GM11168 (cell line): ENCODE data around the gene MIOS.
"Not testable (repeated sequence)": the region's sequence is repeated elsewhere in the genome, so short reads cannot be mapped to it uniquely, and the experiment has no call there.

ENCODE experiments used
- in situ Hi-C: fragments of 300-500 bp; cut with MboI; formaldehyde crosslinking; loops from one replicate; pipeline ENCODE4 v1.12.0; 2022; ENCODE audit warnings: low sequenced_read_pairs; ENCODE audit not compliant: unreplicated experiment

MIOS gene

DNA sequence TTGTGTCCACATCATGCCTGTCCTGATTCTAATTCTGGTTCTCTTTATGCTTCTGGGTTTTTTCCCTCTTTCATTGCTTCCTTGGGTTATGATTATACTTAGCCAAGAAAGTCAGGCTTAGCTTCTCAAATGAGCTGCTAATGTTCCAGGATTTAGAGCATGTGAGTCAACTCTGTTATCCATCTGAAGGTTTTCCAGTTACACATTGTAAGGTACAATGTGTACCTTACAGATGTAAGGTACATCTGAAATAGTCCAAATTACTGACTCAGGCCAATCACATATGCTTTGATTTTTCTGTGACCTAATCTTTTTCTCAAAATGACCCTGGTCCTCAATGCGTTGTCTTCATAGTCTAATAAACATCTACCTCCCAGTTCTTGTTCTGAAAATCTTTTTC lies 13.3 kb upstream of the MIOS start:
- in situ Hi-C loops: no loop called here

DNA sequence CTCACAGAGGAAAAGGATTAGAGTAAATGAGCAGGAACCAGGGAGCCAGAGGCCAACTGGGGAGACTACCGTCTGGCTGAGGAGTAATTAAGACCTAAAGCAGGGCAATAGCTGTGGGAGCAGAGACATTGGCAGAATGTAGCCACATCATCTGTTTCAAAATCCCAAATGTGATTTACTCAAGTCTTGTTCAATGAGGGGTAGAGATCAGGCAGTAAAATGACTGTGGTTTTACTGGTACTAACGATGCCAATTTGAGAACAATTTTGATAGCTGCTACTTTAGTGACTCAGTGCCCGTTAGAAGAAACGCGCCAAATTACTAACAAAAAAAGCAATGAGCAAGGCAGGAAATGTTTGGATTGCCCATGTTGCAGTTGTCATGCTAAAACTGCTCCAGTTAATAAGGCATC lies 12.7 kb upstream of the MIOS start:
- in situ Hi-C loops: no loop called here

DNA sequence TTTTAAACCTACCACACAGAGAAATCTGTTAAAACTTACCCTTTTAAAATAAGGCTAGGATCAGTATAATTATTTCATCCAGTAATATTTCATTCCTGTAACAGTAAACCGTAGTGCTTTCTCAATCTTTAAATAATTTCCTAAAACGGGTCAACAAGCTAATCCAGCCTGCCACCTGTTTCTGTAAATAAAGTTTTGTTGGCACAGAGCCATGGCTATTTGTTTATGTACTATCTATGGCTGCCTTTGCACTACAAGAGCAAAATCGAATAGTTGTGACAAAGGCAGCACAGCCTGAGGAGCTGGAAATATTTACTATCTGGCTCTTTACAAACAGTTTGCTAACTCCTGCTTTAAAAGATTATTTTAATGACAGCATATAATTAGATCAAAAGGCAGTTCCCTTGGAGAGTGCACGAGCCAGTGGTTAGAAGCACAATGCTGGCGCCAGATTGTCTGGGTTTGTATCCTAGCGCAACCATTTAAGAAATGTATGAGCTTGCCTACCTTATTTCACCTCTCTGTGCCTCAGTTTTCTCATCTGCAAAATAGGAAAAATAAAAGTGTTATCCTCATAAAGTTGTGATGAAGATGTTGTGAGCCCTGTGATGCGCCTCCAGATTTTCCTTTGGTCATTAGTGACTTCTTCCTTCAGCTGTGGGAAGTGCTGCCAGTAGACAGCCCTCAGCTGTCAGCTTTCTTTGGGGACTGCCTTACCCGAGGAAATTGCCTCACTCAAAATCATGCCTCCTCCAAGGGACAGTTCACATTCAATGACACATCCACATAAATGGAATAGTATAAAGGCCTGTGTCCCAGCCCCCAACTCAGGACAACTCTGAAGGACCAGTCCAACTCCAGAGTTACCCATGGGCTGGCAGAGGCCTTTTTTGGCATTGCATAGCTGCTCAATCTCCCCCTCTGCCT lies 11.8 kb upstream of the MIOS start:
- in situ Hi-C loops: no loop called here

DNA sequence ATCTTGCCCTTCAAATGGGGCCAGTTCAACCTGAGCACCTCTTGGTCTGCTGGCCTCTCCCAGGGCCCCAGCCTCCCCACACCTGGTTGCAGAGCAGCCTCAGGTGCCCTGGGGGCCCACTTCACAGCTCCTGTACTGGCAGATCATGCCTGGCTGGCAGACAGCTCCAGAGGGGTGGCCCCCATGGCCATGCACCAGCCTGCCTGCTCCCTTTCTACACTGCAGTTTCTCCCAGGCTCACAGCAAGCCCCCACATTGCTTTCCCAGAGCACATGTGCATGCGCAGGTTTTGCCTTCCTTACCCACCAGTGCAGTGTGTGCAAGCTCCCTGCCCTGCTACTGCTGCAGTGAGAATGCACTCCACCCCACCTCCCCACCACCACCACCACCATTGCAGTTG lies 9.8 kb upstream of the MIOS start:
- in situ Hi-C loops: no loop called here

DNA sequence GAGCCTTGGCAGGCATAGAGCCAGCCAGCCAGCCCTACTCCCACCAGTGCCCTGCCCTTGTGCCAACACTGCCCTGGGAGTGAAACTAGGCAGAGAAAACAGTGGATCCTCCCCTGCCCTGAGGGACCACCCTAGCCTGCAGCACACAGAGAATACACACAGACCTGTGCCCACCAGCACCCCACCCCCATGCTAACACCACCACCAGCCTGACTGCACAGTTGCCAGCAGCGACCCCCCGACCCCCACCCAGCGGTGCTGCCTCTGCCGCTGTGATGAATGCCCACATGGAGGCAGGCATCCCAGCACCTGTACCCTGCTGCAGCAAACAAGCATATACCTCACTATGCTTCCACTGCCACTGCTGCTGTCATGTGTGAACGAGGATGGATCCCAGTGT lies 9.4 kb upstream of the MIOS start:
- in situ Hi-C loops: no loop called here

DNA sequence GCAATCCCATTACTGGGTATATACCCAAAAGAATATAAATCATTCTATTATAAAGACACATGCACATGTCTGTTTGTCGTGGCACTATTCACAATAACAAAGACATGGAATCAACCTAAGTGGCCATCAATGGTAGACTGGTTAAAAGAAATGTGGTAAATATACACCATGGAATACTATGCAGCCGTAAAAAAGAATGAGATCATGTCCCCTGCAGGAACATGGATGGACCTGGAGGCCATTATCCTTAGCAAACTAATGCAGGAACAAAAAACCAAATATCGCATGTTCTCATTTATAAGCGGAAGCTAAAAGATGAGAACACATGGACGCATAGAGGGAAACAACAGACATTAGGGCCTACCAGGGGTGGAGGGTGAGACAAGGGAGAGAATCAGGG lies 5.1 kb upstream of the MIOS start:
- in situ Hi-C loops: not testable (repeated sequence)

DNA sequence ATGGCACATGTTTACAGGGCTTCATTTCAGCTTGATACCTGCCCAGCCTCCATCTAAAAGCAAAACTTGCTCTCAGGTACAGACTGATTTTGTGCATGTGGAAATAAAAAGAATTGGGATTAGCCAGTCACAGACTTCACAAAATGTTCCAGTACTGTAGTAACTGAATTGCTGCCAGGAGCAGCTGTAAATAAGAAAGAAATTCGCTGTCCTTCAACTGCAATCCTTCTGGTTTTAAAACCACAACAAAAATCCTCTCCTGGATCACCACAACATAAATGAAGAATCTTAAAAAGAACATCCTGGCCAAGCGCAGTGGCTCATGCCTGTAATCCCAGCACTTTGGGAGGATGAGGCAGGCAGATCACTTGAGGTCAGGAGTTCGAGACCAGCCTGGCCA lies 3.9 kb upstream of the MIOS start:
- in situ Hi-C loops: no loop called here

DNA sequence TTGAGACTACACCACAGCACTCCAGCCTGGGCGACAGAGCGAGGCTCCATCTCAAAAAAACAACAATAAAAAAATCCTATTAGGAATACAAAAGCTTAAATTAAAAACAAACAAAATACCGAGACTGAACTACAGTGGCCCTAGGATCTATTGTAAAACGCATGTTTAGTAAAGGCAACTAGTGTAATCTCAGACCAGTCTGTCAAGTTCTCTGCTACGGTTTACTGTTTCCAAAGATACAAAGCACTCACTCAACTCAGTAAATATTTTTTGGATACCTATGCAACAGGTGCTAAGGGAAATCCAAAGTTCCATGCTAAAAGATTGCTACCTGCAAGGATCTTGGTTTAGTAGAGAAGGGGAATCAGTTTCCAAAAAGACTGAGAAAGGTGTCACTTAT lies 3.4 kb upstream of the MIOS start:
- in situ Hi-C loops: no loop called here

DNA sequence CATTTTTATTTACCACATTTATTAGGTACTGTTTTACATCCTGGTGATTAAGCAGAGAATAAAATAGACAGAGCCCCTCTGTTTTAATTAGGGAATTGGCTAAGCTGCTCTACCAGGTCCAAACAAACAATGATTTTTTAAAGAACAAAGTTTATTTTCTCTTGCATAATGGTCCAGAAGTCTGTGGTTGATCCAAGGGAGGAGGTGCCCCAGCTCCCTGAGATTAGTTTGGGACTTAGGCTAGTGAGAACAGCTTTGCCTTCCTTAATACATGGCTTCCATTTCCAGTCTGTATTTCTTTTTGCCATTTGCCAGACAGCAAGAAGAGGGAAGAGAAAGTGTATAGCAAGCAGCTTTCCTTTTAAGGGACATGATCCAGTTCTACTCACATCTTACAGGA lies 2.9 kb upstream of the MIOS start:
- in situ Hi-C loops: no loop called here

DNA sequence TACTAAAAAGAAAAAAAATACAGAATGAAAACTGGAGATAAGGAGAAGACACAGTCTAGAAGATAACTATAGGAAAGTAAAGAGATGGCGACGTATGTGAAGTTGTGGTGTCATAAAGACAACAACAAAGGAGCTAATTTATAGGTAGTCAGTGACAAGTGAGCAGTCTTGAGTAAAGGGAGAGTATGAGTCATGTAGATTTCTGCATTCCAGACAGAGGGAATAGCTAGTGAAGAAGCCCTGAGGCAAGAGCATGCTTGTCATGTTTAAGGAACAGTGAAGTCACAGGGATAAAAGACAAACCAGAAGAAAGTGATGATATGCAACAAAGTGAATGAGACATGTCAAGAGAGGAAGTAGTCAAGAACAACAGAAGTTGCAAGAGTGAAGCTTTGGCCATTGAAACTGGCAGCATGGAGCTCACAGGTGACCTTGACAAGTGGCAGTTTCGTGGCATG lies 2.3 kb upstream of the MIOS start:
- in situ Hi-C loops: no loop called here

DNA sequence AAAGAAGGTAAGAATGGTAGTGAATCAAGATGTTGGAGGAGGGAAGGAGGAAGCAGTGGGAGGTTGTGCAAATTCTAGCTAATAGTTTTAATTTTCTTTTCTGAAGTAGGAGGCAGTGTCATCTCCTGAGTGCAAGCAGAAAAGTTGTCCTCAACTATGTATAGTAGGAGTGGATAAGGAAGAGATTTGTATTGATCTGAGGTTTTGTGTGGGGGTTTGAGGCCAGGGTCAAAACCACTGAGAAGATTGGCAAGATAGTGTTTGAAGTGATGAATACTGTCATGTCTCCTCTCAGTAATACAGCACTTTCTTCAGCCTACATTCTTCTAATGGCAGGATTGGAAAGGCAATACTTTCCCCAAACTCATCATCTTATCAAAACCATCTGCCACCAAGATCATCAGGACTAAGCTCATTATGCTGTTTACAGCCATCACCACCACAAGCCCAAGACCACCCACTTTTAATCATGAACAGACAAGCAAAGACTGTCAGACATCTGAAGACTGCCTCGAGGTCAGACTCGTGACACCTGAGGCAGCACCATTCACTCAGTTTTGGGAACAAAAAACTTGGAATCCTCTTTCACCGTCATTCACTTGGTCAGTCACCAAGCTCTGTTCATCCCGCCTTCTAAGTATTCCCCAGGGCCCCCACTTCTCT lies 1.5 kb upstream of the MIOS start:
- in situ Hi-C loops: no loop called here

DNA sequence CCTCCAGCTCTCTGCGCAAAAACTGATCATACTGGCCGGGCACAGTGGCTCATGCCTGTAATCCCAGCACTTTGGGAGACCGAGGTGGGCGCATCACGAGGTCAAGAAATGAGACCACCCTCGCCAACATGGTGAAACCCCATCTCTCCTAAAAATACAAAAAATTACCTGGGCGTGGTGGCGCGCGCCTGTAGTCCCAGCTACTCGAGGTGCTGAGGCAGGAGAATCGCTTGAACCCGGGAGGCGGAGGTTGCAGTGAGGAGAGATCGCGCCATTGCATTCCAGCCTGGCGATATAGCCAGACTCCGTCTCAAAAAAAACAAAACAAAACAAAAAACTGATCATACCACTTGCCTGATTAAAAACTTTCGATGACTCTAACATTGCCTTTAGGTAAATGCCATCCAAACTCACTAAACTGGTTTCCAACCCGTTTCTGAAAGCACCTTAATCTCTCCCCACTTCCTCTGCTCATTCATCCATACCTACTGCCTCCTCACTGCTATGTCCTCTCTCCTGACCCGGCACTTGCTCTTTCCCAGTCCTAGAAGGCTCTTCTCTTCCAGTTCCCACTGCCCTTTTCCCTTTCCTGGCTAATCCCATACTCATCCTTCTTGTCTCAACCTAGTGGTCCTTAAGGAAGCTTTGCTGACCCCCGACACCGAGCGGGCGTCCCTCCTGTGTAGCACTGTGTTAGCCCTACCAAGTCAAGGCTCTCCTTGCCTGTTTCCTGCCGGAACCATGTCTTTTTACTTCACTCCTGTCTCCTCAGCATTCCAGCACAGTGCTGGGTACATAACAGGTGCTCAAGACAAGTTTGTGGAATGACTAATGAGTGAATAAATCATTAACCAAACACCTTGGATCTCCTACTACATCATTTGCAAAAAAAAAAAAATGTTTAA lies 686 bp upstream of the MIOS start:
- in situ Hi-C loops: no loop called here

DNA sequence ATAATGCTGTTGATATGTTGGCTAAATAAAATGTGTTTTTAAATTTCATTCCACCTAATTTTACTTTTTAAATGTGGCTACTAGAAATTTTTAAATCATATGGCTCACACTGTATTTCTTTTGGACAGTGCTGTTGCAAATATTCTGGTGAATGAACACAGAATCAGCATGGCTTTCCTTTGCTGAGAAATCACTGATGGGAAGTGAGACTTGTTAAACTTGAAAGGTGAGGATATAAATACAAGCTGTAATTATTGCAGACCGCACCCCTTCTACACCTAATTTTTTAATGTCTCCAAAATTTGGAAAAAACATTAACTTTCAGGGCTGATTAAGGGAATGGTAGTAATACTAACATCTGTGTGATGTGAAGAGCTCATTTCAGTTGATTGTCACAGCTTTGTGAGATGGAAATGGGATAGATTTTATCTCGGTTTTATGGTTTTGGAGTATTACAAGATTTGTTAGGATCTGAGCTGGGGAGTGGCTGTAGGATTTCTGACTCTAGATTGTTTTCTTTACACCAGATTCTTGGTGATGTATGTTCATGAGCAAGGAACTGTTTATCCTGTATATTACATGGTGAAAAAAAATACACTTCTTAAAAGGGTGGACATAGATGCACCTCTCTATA lies 1.3 kb downstream of the MIOS start:
- in situ Hi-C loops: no loop called here

DNA sequence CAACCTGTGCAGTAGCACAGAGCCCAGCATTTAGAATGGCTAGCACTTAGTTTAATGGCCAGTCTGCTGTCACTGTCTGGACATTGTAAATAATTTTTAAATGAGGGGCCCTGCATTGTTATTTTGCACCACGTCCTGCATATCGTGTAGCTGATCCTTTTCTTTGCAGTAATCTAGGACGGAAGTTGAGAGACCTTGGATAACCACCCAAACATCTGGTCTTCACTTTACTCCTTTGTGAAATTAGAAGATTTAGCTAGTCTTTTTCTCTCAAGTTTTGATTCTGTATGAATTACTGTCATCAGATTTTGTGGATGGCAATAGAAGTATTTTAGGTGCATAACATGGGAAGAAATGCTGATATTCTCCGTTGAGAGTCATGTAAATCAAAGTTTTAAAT lies 1.9 kb downstream of the MIOS start:
- in situ Hi-C loops: no loop called here

DNA sequence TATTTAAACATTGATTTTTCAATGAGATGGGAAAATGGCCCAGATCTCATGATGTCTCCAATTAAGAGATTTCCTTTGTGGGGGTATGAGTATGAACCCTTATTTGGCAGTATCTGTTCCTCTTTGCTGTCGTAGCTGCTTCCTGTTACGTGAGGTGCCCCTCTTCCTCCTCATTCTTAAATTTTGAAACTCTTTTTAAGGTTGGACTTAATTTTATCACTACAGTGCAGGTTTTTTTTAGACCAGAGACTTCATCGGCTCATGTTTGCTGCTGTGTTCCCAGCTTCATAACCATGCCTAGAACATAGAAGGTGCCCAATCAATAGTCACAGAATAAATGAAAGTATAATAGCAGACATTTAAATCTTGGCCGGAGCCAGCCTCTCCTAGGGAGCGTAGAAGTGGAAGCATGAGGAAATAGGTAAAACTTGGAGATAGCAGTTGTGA lies 2.4 kb downstream of the MIOS start:
- in situ Hi-C loops: no loop called here

DNA sequence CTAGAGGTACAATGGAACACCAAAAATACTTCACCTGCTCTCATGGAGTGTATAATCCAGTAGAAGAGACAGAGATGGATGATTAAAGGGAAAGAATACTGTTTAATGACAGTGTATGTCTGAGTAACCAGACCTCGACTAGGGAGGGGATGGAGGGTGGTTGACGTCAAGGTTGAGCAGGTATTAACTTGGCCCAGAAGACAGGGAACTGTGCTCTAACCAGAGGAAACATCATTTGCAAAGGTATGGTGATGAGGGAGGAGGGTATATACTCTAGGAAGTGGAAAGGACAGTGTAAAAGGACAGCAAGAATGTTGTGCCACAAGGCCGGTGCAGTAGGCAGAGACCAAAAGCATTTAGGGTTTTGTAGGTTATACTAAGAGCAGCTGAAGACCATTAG lies 2.9 kb downstream of the MIOS start:
- in situ Hi-C loops: no loop called here

DNA sequence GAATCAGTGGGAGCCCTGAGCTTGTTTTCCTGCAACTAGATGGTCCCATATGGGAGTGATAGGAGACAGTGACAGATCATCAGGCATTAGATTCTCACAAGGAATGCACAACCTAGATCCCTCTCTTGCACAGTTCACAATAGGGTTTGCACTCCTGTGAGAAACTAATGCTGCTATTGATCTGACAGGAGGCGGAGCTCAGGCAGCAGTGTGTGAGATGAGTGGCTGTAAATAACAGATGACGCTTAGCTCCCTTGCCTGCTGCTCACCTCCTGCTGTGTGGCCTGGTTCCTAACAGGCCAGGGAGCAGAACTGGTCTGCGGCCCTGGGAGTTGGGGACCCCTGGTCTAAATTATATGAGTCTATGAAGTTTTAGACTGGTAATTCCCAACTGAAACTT lies 3.9 kb downstream of the MIOS start:
- in situ Hi-C loops: no loop called here

DNA sequence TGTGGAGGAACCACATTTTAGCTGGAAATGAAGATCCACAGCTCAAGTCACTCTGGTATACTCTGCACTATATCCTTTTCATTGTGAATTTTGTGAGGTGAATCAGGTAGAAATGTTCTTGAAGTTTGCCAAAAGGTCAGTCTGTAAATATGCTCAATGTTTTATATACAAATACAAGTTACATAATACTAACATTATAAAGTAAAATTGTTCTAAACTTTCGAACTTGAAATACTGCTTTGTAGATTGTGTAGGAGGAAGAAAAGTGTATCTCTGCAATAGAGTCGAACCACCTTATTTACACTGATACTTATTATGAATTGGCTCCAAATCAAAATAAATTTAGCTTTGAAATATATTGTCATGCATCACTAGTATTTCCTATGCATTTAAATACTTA lies 7.0 kb downstream of the MIOS start:
- in situ Hi-C loops: no loop called here

DNA sequence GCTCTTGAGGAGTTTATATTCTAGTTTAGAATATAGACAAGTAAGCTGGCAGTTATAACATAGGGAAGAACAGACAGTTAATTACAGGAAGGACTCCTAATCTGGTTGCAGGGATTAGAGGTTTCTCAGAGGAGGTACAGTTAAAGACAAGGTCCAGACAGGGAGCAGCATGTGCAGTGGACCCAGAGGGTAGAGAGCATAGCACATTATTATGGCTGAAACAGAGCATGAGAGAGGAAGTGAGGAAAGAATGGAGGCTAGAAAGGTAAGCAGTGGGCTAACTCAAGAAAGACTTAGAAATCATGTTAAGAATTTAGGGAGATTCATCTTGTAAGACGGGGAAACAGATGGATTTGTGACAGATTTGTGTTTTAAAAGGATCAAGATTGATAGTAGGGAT lies 9.7 kb downstream of the MIOS start:
- in situ Hi-C loops: no loop called here

DNA sequence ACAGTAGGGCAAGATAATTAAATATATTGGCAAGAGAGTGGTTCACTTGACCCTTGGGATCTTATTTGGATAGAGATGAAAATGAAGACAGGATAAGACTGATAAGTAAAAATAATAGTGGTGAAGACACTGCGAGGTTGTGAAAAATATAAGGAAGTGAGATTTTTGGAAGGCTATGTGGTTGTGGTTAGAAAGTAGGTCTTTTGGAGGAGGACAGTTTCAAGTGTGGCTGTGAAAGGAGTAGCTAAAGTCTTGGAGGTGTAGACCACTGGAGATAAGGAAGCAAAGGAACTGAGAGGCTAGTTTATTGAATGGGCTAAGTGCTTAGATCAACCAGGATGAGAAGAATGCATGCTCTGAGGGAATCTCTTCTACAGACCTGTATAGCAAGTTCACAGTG lies 11.2 kb downstream of the MIOS start:
- in situ Hi-C loops: no loop called here
